GM12878 (cell line): Measurements from ENCODE around the gene LMF1. TPM values are rescaled to one million over a fixed set of nuclear protein-coding genes. Genes with fewer than 3 reads are reported as not detected.

ENCODE experiments used
- BHLHE40 ChIP-seq, 2 experiments: fragments of 450-650 bp in 1 of 2; IDR thresholded peaks; 2 replicates each; pipeline ENCODE4 v1.6.1; 2011 to 2017; ENCODE audit warnings: low read depth in 2 of 2, borderline replicate concordance in 1 of 2, improper control_type of control experiment in 1 of 2, low read length in 1 of 2, mild to moderate bottlenecking in 1 of 2
- CBFB ChIP-seq: IDR thresholded peaks from 2 replicates; pipeline ENCODE4 v1.6.1; 2016; ENCODE audit warnings: antibody characterized with exemption, low read depth
- CEBPZ ChIP-seq: fragments of 150-350 bp; IDR thresholded peaks from 2 replicates; pipeline ENCODE4 v1.6.1; 2016; ENCODE audit warnings: low read depth, low read length
- E2F8 ChIP-seq: fragments of 450-650 bp; IDR thresholded peaks from 2 replicates; pipeline ENCODE4 v1.6.1; 2018; ENCODE audit warnings: mild to moderate bottlenecking, low read depth, moderate library complexity; ENCODE audit not compliant: partially characterized antibody
- EGR1 ChIP-seq, 2 experiments: IDR thresholded peaks; 1 replicate in 1 of 2; 2 replicates in 1 of 2; pipeline ENCODE4 v1.6.1; 2011 to 2012; ENCODE audit warnings: low read depth in 2 of 2, low read length in 2 of 2, borderline replicate concordance in 1 of 2, mild to moderate bottlenecking in 1 of 2, moderate library complexity in 1 of 2
- HDAC2 ChIP-seq: fragments of 200-600 bp; sonication (generic); IDR thresholded peaks from 2 replicates; pipeline ENCODE4 v1.6.1; 2017
- HSF1 ChIP-seq: fragments of 150-350 bp; IDR thresholded peaks from 2 replicates; pipeline ENCODE4 v1.6.1; 2014; ENCODE audit warnings: mild to moderate bottlenecking, low read depth, low read length
- JUNB ChIP-seq: IDR thresholded peaks from 2 replicates; pipeline ENCODE4 v1.6.1; 2016; ENCODE audit warnings: antibody characterized with exemption, mild to moderate bottlenecking
- LARP7 ChIP-seq: fragments of 450-650 bp; IDR thresholded peaks from 2 replicates; pipeline ENCODE4 v1.6.1; 2017; ENCODE audit warnings: mild to moderate bottlenecking
- MEF2A ChIP-seq: IDR thresholded peaks from 2 replicates; pipeline ENCODE4 v1.6.1; 2011; ENCODE audit warnings: low read depth, mild to moderate bottlenecking, low read length, moderate library complexity; ENCODE audit not compliant: insufficient read depth
- NFIC ChIP-seq: IDR thresholded peaks from 2 replicates; pipeline ENCODE4 v1.6.1; 2012; ENCODE audit warnings: low read depth, mild to moderate bottlenecking, inconsistent platforms, low read length, moderate library complexity
- RCOR1 ChIP-seq: conservative IDR thresholded peaks from 2 replicates; pipeline ENCODE4 v1.6.1; 2012; ENCODE audit warnings: low read depth, low read length, improper control_type of control experiment
- SP1 ChIP-seq: IDR thresholded peaks from one replicate; pipeline ENCODE4 v1.6.1; 2011; ENCODE audit warnings: low read depth, low read length
- SREBF1 ChIP-seq: IDR thresholded peaks from 2 replicates; pipeline ENCODE4 v1.6.1; 2012; ENCODE audit warnings: mild to moderate bottlenecking, low read length
- USF1 ChIP-seq: IDR thresholded peaks from 2 replicates; pipeline ENCODE4 v1.6.1; 2011; ENCODE audit warnings: borderline replicate concordance, low read depth, mild to moderate bottlenecking, moderate library complexity, mixed read lengths, low read length; ENCODE audit not compliant: insufficient read depth; ENCODE audit errors: extremely low read length
- ZBED1 ChIP-seq: IDR thresholded peaks from 2 replicates; pipeline ENCODE4 v1.6.1; 2016; ENCODE audit warnings: borderline replicate concordance
- ZNF24 ChIP-seq: fragments of 450-650 bp; IDR thresholded peaks from 2 replicates; pipeline ENCODE4 v1.6.1; 2017; ENCODE audit warnings: antibody characterized with exemption, mild to moderate bottlenecking
- polyA plus RNA-seq, 11 experiments: library from polyadenylated mRNA; depleted of rRNA in 4 of 11; unstranded in 6 of 11; stranded (reverse) in 5 of 11; fragments of >200 nt; fragmentation: Nextera tagmentation in 4 of 11; fragmentation: Illumina TruSeq in 1 of 11; extraction: Ambion mirVana in 4 of 11; extraction: Trizol in 1 of 11; gene quantifications; 1 replicate in 1 of 11; 2 replicates in 10 of 11; pipeline versions ENCODE4 v1.2.1 to v1.2.3, GENCODE V29; 2011 to 2016; ENCODE audit warnings: inconsistent platforms in 2 of 11, missing spikeins in 2 of 11, low read depth in 1 of 11
- total RNA-seq, 4 experiments: library from RNA; depleted of rRNA in 3 of 4; stranded (reverse); fragments of >200 nt in 3 of 4; fragmentation: Illumina TruSeq in 1 of 4; extraction: Trizol in 1 of 4; gene quantifications; 2 replicates each; pipeline versions ENCODE4 v1.2.1 to v1.2.3, GENCODE V29; 2013 to 2021
- TF ChIP-seq, protein P1 (sequence below): fragments of 450-650 bp; formaldehyde crosslinking; IDR thresholded peaks from 2 replicates; pipeline ENCODE4 v1.4.0; 2020; ENCODE audit warnings: mild to moderate bottlenecking, moderate library complexity

The LMF1 gene
- total and polyA plus RNA-seq, 10 of the 15 experiments (the other 5 are each of a cell fraction or from before 2014, with no cell fraction given) = 0.18 to 3.2 (median 1.4) TPM; not detected in 1

DNA sequence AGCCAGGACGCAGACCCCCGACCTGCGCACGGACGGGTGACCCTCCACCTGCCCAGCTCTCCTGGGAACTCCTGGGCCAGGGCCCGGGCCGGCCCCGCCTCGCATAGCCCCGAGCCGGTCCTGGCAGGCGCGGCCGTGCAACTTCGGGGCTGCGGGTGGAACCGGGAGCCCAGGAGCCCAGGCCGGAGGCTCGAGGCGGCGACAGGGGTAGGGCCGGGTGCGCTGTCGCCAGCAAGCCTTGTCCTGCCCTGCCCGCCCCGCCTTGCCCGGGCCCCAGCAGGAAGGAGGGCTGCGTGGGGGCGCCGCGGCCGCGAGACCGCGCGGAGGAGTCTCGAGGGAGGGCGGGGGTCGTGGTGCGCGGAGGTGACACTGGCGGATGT lies 408 bp downstream of the LMF1 start (continued):
- TF ChIP-seq CEBPZ (no peak), HDAC2 (no peak), USF1 (no peak), JUNB (no peak), HSF1 (no peak), SREBF1 (no peak), MEF2A (no peak), NFIC (no peak), RCOR1 (no peak), SP1 (no peak), BHLHE40 (IDR thresholded peaks at IDR 0.05; ENCODE audit: borderline replicate concordance in 1 of 2, low read depth in 2 of 2, low read length in 1 of 2) (no peak), ZBED1 (no peak), ZNF24 (0 out of 2 replicates have a peak, but pooled peaks have one; percentile 11), E2F8 (no peak), CBFB (no peak), LARP7 (peak; percentile 35; the same call in 1 of the 2 replicates), EGR1 (IDR thresholded peaks at IDR 0.05; ENCODE audit: borderline replicate concordance in 1 of 2, low read depth in 2 of 2, low read length in 2 of 2) (peak in 1 of 2 experiments; percentile 44; a peak in 1 of 3 replicates)
- TF ChIP-seq, protein P1, sequence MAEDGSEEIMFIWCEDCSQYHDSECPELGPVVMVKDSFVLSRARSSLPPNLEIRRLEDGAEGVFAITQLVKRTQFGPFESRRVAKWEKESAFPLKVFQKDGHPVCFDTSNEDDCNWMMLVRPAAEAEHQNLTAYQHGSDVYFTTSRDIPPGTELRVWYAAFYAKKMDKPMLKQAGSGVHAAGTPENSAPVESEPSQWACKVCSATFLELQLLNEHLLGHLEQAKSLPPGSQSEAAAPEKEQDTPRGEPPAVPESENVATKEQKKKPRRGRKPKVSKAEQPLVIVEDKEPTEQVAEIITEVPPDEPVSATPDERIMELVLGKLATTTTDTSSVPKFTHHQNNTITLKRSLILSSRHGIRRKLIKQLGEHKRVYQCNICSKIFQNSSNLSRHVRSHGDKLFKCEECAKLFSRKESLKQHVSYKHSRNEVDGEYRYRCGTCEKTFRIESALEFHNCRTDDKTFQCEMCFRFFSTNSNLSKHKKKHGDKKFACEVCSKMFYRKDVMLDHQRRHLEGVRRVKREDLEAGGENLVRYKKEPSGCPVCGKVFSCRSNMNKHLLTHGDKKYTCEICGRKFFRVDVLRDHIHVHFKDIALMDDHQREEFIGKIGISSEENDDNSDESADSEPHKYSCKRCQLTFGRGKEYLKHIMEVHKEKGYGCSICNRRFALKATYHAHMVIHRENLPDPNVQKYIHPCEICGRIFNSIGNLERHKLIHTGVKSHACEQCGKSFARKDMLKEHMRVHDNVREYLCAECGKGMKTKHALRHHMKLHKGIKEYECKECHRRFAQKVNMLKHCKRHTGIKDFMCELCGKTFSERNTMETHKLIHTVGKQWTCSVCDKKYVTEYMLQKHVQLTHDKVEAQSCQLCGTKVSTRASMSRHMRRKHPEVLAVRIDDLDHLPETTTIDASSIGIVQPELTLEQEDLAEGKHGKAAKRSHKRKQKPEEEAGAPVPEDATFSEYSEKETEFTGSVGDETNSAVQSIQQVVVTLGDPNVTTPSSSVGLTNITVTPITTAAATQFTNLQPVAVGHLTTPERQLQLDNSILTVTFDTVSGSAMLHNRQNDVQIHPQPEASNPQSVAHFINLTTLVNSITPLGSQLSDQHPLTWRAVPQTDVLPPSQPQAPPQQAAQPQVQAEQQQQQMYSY = no peak
